Mammary microvascular endothelial cell (primary cell): ENCODE measurements around the gene MRC1. TPM values are rescaled to one million over a fixed set of nuclear protein-coding genes. Genes with fewer than 3 reads are reported as not detected.

Source experiments
- total RNA-seq: library from RNA; depleted of rRNA; stranded (reverse); fragments of >200 nt; gene quantifications from 2 replicates; pipeline ENCODE4 v1.2.3, GENCODE V29; 2015

MRC1 gene
- 17.5 and 17.9 TPM in 2 replicates for total RNA-seq

DNA sequence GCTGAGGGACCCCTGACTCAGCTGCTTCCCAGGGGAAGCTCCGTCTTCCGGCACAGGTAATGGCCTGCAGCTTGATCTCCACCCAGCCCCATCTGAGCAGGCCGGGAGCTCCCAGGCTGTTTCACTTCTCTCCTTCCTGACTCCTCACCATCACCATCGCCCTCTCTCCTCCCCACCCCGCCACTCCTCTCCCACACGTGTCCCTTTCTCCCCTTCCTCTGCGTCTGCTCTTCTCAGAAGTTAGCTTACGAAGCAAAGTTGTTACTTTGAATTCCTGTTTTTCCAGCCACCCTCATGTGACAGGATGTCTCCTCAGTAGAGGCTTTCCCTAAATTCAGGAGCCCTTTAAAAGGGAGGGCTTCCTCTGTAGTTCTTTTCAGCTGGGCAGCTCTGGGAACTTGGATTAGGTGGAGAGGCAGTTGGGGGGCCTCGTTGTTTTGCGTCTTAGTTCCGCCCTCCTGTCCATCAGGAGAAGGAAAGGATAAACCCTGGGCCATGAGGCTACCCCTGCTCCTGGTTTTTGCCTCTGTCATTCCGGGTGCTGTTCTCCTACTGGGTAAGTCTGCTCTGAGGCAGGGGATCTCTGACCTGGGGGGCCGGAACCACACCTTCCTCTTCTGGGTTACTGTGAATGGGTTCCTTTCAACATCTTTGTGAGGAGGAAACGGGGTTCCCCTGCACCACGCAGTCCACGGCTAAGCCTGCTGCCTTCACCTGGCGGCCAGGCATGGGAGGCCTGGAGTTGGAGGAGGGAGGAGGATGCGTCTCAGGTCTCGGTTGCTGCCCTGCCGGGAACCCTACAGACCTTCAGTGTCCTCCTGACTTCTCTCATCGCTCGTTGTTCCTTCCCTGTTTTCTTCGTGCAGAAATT, at the start of gene MRC1:
Gene MRC1, plus strand, starts transcription at position 378 of the 871 bp plus-strand sequence. Its CDS starts 118 bp downstream, at position 496.

GRCh38 chr10:17951868-17952371, 142.8 kb downstream of the MRC1 start, which contains the start of gene SLC39A12:
Gene SLC39A12, plus strand, starts transcription at chr10:17951918. Its CDS starts 1,359 bp downstream, at chr10:17953277.

Other genes starting within 250 kb of the MRC1 start
- 12.4 and 19.9 TPM in 2 replicates for gene HACD1, start 192.0 kb upstream of the MRC1 start, total RNA-seq
- gene STAM, start 165.2 kb upstream of the MRC1 start, total RNA-seq: 17.7 and 21.5 TPM in 2 replicates
- gene TMEM236, start 57.1 kb upstream of the MRC1 start, total RNA-seq: 0.79 and 0.80 TPM in 2 replicates
- not detected in 2 replicates for gene SLC39A12, start 142.6 kb downstream of the MRC1 start, total RNA-seq